Activated effector memory CD4-positive, alpha-beta T cell treated with Interleukin-2 at 50 U/mL for 16 hours (primary cell): ENCODE measurements around the gene LPA.

Experiments
- DNase-seq: peaks from one replicate; pipeline ENCODE4 v3.0.0-alpha.2; 2020

Gene LPA

GRCh38 chr6:160513836-160514235, 150.2 kb downstream of the LPA start:
- no peak for DNase-seq

DNA sequence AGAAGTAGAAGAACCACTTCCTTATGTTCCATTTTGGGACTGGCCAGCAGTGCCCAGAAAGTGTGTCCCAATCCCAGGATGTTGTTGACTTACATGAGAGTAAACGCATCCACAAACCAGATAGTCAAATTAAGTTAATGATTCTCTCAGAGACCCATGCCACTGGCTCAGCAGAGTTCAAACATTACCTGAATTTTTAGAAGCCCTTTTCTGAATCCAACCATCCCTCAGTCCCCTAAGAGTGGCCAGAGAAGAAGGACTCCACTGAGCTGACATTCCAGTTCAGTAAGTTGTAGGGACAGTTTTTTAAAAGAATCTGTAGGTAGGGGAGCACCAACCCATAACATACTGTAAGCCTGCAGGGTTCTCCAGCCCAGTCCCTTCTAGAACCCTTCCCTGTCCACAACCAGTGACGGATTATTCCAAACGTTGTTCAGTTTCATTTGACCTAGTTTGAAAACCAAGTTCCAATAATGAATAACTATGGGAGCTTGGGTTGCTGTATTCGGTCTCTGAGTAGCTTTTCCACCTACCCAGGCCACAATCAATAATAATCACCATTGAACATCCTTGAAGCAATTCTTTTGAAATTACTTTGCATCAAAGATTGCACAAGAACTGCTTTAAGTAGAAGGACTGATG, 153.0 kb downstream of the LPA start:
- no peak for DNase-seq

GRCh38 chr6:160510199-160510598, 153.9 kb downstream of the LPA start:
- DNase-seq: no peak

GRCh38 chr6:160509610-160510009, 154.5 kb downstream of the LPA start:
- DNase-seq: no peak

DNA sequence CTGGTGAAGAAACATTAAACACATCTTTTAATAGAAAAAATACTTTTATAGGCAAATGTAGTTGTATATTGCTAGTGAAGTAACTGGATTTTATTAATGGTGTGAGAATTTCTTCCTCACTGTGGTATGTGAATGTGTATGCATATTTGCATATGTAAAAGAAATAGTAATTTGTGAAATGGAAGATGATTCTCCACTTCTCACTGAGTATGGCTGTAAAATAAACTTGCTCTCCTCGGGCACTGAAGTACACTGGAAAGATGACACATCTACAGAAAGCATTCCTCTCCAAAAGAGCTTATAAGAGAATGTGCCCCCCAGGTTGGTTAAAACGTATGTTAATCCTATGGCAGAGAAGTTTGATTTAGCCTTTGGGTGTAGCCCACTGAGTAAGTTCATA, 155.5 kb downstream of the LPA start:
- no peak for DNase-seq

- no peak for DNase-seq
Measured at GRCh38 chr6:160507420-160507819, 156.7 kb downstream of the LPA start.

DNA sequence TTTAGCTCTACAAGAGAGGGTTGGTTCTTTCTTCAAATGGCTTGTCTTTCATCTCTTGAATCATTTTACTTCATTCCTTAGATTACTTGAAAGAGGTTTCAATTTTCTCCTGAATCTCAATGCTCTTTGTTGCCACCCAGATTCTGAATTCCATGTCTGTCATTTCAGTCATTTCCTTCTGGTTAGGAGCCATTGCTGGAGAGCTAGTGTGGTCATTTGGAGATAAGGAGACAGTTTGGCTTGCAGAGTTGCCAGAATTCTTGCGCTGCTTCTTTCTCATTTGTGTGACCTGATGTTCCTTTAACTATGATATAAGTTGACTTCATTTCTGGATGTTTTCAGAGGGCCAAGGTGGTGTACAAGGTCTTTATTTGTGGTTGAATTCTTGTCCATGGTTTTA, 158.1 kb downstream of the LPA start:
- no peak for DNase-seq

DNA sequence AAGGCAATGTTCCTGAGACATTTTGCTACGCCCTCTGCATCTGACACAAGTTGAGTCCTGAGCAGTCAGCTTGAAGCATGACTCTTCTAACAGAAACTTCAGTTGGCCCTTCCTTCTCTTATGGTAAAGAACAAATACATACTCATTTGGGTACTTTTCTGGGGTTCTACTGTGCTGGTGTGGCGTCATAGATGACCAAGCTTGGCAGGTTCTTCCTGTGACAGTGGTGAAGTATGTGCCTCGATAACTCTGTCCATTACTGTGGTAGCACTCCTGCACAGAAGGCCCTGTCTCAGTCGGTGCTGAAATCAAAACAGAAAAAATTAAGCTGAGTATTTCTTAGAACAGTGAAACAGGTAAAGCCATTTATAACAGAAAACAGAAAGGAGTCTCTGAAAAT, 163.4 kb downstream of the LPA start:
- no peak for DNase-seq

GRCh38 chr6:160494576-160494975, 169.5 kb downstream of the LPA start:
- DNase-seq: no peak

DNA sequence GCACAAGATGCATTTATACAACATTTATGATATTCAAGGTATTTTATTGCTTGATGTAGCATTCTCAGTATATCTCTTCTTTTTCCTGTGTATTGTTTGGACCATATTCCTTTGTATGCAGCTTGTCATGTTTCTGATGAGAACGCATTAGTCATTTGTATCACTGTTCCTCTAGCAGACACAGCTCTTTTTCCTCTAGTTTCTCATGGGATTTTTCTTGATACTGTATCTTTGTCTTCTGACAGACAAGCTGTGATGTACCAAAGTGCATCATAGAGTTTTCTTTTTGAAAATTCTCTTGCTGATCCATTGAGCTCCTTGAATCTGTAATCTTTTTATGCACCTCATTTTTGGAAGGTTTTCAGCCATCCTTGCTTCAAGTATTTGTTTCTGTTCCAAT, 175.0 kb downstream of the LPA start:
- no peak for DNase-seq

DNA sequence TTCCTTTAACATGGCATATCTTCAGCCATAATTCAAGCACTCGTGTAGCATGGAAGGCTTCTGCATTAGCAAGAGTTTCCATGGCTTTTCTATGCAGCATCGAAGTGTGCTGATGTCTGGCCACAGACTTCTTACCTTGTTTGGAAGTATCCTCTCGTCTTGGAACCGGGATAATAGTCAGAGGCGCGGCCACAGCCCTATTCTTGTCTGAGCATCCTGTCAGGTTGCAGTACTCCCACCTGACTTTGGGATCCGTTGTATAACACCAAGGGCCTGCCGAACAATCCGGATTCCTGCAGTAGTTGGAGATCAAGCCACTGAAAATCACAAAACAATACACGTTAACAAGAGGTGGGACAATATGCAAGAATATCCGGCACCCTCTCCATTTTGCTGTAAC, 177.0 kb downstream of the LPA start:
- no peak for DNase-seq
